ENCODE data around the gene DAP3.
"Not testable (repeated sequence)": the region's sequence is repeated elsewhere in the genome, so short reads cannot be mapped to it uniquely, and the experiment has no call there.

Gene DAP3

GRCh38 chr1:155687705-155688323 lies 1.1 kb upstream of the DAP3 start:
- not testable (repeated sequence) for DNase-seq (ENCODE audit: low read depth)

DNA sequence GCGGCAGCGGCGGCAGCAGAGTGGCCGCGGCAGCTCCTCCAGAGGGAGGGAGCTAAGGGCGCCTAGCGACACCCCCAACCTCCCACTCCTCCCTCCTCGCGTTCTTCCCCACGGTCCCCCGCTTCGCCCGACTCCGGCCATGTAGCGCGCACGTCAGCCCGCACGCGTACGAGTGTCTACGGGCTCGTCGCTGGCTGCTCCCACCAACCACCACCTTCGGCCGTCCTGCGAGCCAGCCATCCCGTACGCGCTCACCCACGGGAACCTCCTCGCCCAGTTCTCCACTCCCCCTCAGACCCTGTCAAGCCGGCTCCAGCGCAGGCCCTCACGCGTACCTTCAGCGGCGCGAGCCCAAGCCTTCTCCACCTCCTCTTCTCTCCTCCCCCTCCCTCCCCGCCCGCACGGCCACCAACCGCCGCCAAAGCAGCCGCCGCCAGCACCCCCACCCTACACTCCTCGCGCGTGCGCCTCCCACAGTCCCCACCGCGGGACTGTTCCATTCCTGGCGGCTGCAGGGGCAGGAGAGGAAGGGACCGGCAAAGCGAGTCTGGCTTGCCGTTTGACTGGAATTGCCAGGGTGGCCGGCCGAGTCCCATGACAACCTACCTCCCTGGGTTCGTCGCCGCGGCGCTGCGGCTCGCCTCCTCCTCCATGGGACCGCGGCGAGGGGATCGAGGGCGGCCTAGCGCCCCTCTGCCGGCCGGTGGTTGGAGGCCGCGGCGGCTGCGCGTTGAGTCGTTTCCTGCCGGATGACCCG lies 389 bp upstream of the DAP3 start, which contains the start of gene YY1AP1:
Gene YY1AP1, minus strand, starts transcription at position 451 of the 757 bp plus-strand sequence. CDS start 8,338 bp downstream, outside the sequence.
- peak; percentile 80 for DNase-seq (ENCODE audit: low read depth)

DNA sequence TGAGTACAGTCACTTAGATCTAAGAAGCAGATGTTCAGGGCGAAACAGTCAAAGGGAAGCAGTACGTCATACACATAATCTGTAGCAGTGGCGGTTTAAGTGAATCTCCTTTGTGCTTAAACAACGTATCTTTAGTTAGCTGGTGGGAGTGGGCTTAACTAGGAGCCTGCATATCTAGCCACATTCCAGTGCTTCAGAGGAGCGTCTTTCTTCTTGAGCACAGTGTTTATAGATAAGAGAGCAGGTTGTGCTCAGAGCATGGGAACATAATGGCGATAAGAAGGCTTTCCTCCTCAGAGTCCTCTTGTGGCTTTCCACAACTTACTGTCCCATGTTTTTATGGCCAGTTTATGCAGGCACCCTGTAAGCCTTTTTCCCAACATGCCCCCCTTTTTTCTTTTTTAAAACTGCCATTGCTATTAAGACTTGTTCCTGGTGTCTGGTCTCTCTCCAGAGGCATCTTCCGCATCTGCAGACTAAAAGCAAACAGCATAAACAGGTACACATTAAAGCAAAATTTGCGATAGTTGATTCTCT lies 3.2 kb downstream of the DAP3 start:
- no peak for DNase-seq (ENCODE audit: low read depth)

- no peak for DNase-seq (ENCODE audit: low read depth)
These were observed 5.3 kb downstream of the DAP3 start for GRCh38 chr1:155694167-155694566.

- DNase-seq (ENCODE audit: low read depth), result no peak
These were observed 6.2 kb downstream of the DAP3 start for GRCh38 chr1:155695072-155695471.

DNA sequence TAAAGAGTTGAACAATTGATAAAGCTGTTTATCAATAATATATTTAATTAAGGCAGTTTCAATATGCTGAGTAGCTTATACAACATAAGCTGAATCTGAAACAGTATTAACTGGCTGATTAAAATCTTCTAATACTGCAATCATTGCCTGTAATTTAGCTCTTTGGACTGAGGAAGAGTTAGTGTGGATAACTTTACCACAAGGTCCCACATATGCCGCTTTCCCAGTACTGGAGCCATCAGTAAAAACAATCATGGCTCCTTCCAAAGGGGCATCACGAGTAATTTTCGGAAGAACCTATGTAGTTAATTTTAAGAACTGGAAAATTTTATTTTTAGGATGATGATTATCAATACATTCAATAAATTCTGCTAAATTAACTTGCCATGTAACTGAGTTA lies 6.7 kb downstream of the DAP3 start:
- DNase-seq (ENCODE audit: low read depth), result no peak

GRCh38 chr1:155696524-155696923 lies 7.6 kb downstream of the DAP3 start:
- DNase-seq (ENCODE audit: low read depth), result no peak

DNA sequence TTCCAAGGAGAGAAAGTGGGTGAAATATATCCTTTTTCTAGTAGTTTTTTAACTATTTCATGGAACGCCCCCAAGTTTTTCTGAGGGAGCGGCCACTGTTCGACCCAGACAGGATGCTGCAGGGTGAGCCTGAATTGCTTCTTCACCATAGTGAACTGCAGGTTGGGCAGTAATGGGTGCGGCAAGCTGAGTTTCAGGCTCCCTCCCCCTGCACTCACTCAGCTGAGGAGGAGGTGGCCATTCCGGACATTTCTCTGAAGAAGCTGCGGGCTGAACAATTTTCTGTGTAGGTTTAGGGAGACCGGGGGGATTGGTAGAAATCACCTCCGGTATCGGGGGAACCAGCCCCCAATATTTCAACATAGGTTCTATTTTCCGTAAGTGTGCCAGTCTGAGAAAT lies 8.2 kb downstream of the DAP3 start:
- DNase-seq (ENCODE audit: low read depth), result no peak

DNA sequence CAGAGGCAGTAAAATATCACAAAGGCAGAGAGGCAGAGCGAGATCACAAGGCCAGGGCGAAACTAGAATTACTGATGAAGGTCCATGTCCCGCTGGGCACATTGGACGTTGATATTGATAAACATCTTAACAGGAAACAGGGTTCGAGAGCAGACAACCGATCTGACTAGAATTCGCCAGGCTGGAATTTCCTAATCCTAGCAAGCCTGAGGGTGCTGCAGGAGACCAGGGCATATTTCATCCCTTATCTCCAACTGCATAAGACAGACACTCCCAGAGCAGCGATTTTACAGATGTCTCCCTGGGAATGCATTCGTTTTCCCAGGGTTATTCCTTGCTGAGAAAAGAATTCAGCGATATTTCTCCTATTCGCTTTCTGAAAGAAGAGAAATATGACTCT lies 8.7 kb downstream of the DAP3 start:
- DNase-seq (ENCODE audit: low read depth), result not testable (repeated sequence)

DNA sequence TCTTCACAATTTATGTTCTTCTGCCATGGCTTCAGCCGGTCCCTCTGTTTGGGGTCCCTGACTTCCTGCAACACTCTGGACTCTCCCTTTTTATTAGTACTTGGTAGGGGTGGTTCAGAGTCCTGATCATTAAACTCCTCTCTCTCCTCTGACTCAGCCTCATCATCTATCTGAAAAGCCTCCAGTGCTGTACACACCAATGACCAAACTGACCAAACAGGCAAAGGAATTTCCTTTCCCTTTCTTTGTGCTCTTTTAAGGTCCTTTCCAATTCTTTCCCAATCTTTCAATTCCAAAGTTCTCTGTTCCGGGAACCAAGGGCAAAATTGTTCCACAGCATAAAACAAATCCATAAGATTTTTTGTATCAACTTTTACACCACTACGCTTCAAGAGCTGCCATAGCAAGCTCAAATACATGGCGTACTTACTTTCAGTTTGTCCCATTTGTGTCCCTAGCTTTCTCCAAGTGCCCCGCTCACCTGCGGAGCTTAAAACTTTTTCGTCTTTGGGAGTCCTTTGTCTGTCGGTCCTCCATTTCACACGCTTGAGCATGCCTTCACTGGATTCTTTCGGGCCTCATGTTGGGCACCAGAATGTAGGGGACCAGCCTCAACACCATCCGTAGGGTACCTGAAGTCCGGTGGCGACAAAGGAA lies 9.6 kb downstream of the DAP3 start:
- no peak for DNase-seq (ENCODE audit: low read depth)

GRCh38 chr1:155699062-155699461 lies 10.2 kb downstream of the DAP3 start:
- DNase-seq (ENCODE audit: low read depth), result not testable (repeated sequence)

GRCh38 chr1:155701675-155702074 lies 12.8 kb downstream of the DAP3 start:
- not testable (repeated sequence) for DNase-seq (ENCODE audit: low read depth)

DNA sequence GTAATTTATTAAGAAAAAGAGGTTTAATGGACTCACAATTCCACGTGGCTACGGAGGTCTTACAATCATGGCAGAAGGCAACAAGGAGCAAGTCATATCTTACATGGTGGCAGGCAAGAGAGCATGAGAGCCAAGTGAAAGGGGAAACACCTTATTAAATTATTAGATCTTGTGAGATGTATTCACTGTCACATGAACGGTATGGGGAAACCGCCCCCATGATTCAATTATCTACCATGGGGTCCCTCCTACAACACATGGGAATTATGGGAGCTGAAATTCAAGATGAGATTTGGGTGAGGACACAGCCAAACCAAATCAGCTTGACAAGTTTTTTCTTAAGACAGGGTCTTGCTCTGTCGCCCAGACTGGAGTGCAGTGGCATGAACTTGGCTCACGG lies 14.3 kb downstream of the DAP3 start:
- DNase-seq (ENCODE audit: low read depth), result no peak

GRCh38 chr1:155704414-155704813 lies 15.5 kb downstream of the DAP3 start:
- not testable (repeated sequence) for DNase-seq (ENCODE audit: low read depth)

DNA sequence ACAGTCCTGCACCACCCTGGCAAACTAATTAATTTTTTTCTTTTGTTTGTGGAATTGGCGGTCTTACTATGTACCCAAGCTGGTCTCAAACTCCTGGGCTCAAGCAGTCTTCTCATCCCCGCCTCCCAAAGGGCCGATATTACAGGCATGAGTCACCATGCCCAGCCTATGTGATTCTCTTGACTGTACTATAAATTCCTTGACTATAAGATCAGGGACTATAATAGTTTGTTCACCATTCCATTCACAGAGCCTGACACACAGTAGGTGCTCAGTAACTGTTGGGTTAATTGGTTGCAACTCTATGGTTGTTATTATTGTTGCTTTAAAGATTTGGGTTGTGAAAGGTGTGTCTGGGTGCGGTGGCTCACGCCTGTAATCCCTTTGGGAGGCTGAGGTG lies 17.2 kb downstream of the DAP3 start:
- DNase-seq (ENCODE audit: low read depth), result no peak

DNA sequence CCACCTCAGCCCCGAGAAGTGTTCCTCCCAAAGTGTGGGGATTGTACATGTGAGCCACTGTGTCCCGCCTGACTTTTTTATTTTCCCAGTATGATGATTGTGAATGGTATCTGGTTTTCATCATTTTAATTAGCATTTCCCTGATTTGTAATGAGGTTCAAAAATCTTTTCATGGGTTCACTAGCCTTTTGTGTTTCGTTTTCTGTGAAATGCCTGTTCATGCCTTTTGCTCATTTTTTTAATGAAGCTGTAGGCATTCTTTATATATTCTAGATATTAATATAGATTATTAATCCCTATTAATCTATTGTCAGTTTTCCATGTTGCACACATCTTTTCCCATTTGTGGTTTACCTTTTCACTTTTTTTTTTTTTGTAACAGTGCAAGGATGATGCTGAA lies 20.5 kb downstream of the DAP3 start:
- no peak for DNase-seq (ENCODE audit: low read depth)

DNA sequence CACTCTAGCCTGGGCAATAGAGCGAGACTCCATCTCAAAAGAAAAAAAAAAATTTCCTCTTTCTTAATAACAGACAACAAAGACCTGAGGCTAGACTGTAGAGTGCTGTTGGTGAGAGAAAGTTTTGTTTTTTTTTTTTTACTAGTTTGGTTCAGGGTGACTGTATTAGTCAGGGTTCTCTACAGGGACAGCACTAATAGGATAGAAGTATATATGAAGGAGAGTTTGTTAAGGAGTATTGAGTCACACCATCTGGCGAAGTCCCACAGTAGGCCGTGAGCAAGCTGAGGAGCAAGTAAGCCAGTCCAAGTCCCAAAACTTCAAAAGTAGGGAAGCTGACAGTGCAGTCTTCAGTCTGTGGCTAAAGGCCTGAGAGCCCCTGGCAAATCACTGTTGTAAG lies 22.6 kb downstream of the DAP3 start:
- DNase-seq (ENCODE audit: low read depth), result not testable (repeated sequence)

GRCh38 chr1:155712636-155713035 lies 23.7 kb downstream of the DAP3 start:
- not testable (repeated sequence) for DNase-seq (ENCODE audit: low read depth)

- no peak for DNase-seq (ENCODE audit: low read depth)
These were observed 24.2 kb downstream of the DAP3 start for GRCh38 chr1:155713075-155713474.

- DNase-seq (ENCODE audit: low read depth), result not testable (repeated sequence)
These were observed 26.2 kb downstream of the DAP3 start for GRCh38 chr1:155715056-155715455.

- no peak for DNase-seq (ENCODE audit: low read depth)
These were observed 26.9 kb downstream of the DAP3 start for GRCh38 chr1:155715777-155716176.

DNA sequence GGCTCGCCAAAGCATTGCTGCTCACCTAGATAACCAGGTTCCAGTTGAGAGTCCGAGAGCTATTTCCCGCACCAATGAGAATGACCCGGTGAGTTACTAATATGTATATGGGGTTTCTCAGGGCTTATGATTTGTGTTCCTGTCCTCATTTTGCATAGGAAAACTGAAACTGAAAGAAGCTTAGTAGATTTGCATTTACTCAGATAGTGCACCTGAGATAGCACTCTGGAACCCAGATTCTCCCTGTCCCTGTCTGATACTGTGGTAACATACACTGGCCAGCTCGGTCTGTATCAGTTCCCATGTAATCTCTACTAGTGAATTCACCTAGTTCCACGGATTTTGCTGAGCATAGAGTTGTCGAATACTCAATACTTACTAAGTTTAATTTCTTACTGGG lies 28.1 kb downstream of the DAP3 start:
- no peak for DNase-seq (ENCODE audit: low read depth)
